HS-27A (cell line): ENCODE results near the gene AFF2.

ENCODE experiments used
- DNase-seq: peaks from one replicate; pipeline ENCODE4 v3.0.0-alpha.2; 2012; ENCODE audit warnings: low read depth, missing footprints

Gene AFF2

GRCh38 chrX:148536961-148537360 lies 36.5 kb downstream of the AFF2 start:
- DNase-seq, result no peak

GRCh38 chrX:148537556-148538182 lies 37.3 kb downstream of the AFF2 start:
- no peak for DNase-seq

GRCh38 chrX:148538582-148538981 lies 38.2 kb downstream of the AFF2 start:
- no peak for DNase-seq

- DNase-seq, result no peak
Observed at GRCh38 chrX:148540114-148540513, 39.7 kb downstream of the AFF2 start.

- DNase-seq, result no peak
Observed at GRCh38 chrX:148540671-148541583, 40.5 kb downstream of the AFF2 start.

GRCh38 chrX:148541584-148541940 lies 41.1 kb downstream of the AFF2 start:
- DNase-seq, result no peak

- no peak for DNase-seq
Observed at GRCh38 chrX:148542481-148543255, 42.3 kb downstream of the AFF2 start.

GRCh38 chrX:148552775-148553174 lies 52.4 kb downstream of the AFF2 start:
- no peak for DNase-seq

GRCh38 chrX:148555101-148555500 lies 54.7 kb downstream of the AFF2 start:
- DNase-seq, result no peak

- DNase-seq, result no peak
Observed at GRCh38 chrX:148555571-148556243, 55.3 kb downstream of the AFF2 start.

GRCh38 chrX:148556498-148556897 lies 56.1 kb downstream of the AFF2 start:
- no peak for DNase-seq

- DNase-seq, result no peak
Observed at GRCh38 chrX:148562846-148563245, 62.4 kb downstream of the AFF2 start.

GRCh38 chrX:148567229-148567628 lies 66.8 kb downstream of the AFF2 start:
- DNase-seq, result no peak

GRCh38 chrX:148567779-148568178 lies 67.4 kb downstream of the AFF2 start:
- DNase-seq, result no peak

GRCh38 chrX:148568763-148569162 lies 68.3 kb downstream of the AFF2 start:
- no peak for DNase-seq

GRCh38 chrX:148572337-148572736 lies 71.9 kb downstream of the AFF2 start:
- DNase-seq, result no peak

- DNase-seq, result no peak
Observed at GRCh38 chrX:148573119-148573518, 72.7 kb downstream of the AFF2 start.

GRCh38 chrX:148574237-148574973 lies 74.0 kb downstream of the AFF2 start:
- no peak for DNase-seq

- no peak for DNase-seq
Observed at GRCh38 chrX:148576396-148576795, 76.0 kb downstream of the AFF2 start.

- DNase-seq, result no peak
Observed at GRCh38 chrX:148577741-148578140, 77.3 kb downstream of the AFF2 start.

- no peak for DNase-seq
Observed at GRCh38 chrX:148580016-148580415, 79.6 kb downstream of the AFF2 start.
